ENCODE data around the gene MATN3.
A peak's percentile ranks its signal among the peaks of the same experiment; 100 is the strongest.

The MATN3 gene

DNA sequence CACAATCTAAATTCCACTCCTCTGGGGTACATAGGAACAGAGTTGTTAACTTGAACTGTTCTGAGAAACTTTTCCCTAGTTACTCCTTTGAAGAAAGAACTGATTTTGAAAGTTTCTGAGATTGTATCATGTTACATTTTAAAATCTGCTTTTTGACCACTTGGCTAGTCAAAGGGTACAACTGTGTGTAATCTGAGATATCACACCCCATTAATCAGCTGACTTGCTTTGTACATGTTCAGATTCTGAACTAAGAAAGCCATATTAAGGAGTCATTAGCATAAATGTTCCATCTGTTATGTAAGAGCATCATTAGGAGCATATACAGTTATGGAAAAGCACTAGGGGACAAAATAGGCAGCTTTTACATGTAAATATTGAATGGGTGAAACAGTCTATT, 18.7 kb downstream of the MATN3 start:
- DNase-seq = no peak

DNA sequence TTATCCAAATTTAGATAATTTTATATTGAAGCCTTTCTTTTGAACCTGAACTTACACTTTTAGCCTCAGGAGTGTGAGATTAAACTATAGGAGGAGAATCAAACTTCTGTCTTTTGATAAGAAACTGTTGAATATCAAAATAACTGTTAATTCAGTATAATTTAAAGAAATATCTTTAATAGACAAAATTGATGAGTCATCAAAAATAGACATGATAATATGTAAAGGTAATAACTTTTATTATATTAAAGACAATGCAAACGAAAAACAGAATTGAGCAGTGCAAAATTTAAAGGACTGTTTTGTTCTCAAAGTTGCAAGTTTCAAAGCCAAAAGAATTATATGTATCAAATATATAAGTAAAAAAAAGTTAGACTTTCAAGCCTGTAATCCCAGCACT, 20.6 kb downstream of the MATN3 start:
- no peak for DNase-seq

DNA sequence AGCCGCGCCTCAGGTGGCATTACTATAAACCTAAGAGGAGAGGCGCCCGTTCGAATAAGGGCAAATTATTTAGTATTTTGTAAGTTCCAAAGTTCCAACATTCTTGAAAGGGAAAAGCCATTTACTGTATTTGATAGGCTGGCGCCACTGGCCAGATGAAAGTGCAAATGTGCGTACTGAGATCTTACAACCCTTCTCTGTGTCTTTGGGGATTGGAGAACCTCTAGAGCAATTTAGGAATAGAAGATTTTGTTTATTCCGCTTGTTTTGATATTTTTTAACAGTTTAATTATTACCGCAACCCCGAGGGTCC, 22.1 kb downstream of the MATN3 start:
- DNase-seq = no peak

DNA sequence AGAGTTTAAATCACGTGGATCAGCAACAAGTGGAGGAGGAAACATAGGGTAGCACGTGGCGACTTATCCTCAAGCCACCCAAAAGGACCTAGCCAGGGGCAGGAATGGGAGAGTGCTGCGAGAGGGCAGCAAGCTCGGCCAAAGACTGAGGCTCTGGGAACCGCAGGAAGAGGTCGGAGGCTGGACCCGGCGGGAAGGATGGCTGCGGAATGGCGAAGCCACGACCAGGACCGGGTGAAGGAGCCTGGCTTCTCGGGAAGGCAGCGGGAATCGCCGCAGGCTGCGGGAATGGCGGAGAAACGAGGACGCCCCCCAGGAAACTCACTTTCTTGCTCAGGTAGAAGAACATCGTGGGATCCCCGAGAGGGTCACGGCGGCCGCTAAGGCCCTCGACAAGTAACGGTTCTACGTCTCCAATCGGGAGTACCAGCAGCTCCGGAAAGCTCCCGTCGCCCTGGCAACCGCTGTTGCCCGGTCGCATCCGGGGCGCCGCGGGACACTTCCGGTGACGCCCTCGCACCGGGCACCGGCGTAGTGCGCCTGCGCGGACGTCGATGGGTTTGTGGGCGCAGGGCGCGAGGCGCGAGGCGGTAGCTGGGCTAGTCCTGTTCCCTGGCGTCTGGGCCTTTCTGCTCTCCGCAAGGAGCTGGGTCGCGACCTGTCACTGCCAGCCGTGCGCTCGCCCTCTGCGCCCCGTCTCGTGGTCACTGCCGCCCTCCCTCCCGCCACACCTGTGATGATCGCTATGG, 22.6 kb downstream of the MATN3 start, which contains the start of gene WDR35:
WDR35 (minus strand) TSS at position 439 of the 749 bp plus-strand sequence; CDS start at position 349, 90 bp downstream.
- peak; percentile 92 for DNase-seq

DNA sequence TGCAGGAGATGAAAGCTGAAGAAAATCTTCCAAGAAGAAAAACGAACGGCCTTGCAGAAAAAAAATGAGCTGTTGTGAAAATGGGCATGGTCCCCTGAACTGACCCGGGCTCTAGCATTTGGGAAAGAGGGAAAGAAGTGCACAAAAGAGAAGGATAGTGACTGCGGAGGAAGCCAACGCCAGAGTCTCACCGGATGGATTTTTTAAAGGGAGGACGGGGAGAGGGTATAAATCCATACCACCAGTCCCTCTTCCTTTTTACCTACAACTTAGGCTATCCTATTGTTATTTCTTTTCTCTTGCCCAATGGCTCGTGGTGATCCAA, 23.2 kb downstream of the MATN3 start:
- DNase-seq = no peak

DNA sequence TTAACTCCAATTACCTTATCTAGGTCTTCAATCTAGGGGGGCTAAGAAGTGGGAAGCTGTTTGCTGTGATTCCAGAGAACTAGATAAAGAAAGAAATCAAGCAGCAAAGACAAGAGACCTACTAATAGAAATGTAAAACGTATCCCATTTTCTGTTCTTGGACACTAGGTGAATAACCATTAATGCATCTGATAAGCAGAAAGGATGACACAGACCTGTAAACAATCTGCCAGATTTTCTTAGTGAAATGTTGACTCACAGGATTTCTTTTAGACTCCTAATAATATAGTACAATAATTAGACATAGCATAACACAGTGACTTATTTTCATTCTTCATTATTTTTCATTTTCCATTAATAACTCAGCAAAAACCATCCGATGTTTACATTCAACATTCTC, 23.9 kb downstream of the MATN3 start:
- no peak for DNase-seq

DNA sequence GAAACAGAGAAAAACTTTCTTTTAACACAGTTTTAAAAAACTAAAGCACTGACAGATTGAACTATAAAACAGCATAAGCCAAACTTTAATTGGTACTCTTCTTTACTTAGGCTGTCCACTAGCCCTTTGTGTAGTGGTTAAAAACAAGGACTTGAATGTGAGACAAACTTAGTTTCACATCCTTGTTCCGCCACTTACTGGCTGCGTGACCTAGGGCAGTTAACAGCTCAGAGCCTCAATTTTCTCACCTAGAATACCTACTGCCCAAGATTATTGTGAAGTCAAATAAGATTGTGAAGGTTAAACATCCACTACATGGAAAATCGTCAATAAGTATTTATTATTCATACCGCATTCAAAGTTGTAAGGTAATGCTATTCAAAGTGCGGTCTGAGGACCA, 24.5 kb downstream of the MATN3 start:
- DNase-seq = no peak

DNA sequence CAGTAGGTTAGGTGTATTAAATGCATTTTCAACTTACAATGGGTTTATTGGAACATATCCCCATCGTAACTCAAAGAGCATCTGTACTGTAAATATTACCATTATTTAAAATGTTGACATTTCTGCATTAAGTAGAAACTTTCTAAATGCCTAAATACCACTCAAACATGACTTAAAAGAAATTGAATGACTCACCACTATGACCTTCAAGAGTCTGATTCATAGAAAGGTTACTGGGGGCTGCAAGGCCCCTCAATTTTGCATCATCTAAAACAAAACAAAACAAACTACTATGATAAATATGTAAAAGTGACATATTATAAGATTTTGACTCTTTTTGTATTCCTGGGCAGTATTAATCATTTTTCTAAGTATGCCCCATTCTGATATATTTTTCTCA, 30.2 kb downstream of the MATN3 start:
- DNase-seq = no peak

DNA sequence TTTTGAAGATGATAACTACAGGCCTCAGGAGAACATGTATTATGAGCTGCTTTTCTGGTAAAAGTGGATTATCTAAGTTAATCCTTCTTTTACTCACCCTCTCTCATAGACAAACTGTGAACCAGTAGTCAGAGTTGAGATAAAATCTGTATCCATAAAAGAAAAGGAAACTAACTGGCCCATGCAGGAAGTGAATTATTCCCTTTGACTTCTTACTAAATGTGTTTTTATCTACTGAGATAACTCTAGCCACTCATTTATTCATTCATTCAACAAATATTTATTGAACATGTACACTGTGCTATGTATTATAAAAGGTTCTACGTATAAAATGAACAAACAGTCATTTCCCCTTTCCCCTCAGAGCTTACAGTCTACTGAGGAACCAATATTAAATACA, 32.5 kb downstream of the MATN3 start:
- DNase-seq = no peak

DNA sequence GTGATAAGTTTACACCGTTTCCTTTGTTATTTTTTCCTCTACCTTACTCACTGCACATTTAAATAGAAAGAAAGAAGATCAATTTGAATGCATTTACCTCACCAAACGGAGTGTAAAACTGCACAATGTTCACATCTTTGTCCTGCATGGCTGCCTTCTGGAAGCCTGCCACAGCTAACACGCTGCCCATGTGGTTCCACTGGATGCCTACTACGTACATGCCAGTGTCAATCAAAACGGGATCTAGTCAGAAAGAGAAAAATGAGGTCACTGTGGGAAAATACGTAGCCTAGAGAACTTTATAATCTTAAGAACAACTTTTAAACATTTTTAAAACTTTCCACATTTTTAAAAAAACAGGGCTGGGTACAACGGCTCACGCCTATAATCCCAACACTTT, 39.0 kb downstream of the MATN3 start:
- no peak for DNase-seq

DNA sequence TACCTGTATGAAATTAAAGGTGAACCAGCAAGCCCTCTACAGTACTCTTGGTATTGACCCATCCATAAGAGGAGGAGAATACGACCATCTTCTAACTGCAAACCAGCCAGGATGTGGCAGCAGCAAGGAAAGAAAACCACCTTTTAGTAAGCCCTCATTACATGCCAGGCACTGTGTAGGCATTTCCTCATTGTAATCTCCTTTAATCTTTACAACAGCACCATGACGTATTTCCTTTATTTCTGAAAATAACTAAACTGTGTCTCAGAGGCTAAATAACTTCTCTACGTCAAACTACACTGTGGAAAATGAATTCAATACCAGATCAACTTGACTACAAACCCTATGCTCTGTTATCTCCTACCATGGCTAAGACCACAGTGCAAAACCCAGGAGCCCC, 40.8 kb downstream of the MATN3 start:
- no peak for DNase-seq

DNA sequence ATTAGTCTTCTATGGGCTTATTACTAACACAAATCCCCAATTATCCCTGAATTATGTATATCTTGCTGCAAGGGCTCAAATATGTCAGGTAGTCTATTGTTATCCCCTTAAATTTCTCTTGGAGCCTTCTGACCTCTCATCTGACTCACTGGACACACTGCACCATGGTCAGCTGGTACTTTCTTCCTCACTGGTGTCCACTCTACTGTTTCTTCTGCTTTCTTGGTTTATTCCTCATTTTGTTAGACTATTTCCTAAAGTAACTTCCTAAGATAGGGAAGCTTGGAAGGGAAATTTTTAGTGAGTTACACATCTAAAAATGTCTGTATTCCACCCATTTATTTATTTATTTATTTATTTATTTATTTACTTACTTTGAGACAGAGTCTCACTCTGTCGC, 49.1 kb downstream of the MATN3 start:
- DNase-seq = no peak

DNA sequence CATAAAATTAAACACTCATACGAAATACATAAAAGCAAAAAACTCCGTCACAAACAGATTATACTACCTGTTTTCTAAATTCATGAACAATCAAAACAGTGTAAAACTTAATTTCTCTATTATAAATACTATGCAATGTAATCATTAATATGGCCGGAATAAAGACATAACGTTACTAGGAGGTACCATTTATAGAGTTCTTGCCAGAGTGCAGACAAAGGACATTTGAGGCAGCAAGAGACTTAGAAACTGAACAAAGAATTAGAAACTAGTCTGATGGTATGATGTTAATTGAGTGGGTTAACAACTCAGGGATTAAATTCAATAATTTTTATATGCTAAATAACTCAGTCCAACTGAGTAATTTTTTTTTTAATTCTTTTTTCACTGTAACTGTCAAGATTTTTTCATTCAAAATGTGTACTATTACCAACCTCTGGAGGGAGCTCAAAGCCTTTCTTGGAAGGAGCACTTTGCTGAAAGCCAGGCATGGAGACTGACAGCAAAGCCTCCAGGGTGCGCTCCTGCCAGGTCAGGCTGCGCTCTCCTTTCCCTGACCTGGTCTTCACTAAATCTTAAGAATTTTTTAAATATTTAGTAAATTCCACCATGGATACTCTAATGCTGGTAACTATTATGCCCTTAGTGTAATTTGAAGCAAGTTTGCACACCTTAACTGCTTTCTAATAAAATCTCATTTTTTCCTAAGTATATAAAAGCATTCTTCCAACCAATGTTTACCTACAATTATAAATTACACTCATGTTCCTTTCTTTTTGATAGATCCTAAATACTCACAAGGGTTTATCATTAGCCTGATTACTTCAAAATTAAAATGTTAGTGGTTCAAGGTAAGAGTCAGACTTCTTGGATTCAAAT, 56.7 kb downstream of the MATN3 start:
- DNase-seq = peak; percentile 65

DNA sequence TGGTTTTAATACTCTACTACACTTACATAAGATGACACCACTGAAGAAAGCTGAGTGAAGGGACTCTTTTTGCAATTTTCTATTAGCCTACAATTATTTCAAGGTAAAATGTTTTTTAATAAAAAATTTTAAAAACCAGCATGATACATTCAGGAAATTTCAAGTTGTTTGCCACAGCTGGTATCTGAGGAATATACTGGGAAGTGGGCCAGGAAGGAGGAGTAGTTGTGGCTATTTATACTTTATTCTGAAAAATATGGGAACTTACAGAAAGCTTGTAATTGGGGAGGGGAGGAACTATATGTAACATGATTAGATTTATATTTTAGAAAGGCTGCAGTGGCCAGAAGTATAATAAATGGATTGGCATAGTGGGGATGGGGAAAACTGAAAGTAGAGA, 63.4 kb downstream of the MATN3 start:
- no peak for DNase-seq

DNA sequence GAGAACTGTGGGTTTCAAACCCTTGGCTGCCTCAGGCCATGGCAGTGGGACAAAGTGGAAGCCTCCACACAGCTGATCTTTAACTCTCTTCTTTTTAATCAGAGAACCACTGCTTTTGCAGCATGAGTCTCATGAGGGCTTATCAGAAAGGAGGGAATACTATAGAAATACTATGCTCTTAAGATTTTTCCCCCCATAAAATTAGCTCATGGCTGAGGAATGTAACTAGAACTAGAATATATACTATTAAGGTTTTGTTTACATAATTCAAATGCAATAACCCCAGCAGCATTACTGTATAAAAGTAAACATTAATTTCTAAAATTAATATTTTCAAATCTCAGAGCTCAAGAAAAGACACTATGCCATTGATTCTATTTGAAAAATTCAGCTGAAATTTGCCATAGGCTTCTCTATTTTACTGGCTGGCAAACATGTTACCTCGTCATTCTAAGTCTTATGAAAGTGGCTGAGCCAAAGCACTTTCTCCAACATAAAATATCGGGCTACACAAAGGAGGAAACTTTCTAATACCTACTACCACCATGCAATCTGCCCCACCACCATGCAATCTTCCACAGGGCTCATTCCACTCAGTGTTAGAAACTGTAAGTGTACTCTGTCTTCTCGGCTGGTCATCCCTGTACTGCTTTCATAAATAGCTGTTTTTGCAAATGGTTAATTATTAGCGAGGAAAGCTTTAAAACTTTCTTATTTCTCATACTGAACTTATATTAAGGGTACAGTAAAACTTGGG, 65.1 kb downstream of the MATN3 start:
- no peak for DNase-seq

DNA sequence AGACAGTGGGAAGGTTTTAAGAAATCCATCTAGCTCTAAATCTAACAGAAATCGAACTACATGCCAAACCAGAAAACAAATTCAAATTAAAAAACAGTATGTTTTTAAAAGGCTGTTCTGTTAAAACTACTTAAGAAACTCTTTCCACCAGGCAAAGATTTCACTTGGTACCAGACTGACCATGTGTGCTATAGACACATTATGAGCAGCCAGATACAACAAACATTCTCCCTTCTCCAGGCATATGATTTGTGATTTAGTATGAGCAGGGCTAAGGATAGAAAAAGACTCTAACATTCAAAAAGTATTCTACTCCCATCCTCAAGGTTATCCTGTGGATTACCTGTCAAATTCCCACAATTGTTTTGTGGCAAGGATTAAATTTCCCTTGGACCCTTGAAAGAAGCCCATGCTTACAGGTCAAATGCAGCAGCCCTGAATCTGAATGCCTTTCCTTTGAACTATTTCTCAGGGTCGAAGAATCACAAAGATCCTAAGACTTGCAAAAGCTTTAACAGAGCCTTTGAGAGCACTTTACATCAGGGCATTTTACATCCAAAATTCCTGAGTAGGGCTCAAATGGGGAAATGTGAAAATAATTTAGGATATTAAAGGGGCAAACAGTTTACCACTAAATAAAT, 68.1 kb downstream of the MATN3 start:
- DNase-seq = no peak

DNA sequence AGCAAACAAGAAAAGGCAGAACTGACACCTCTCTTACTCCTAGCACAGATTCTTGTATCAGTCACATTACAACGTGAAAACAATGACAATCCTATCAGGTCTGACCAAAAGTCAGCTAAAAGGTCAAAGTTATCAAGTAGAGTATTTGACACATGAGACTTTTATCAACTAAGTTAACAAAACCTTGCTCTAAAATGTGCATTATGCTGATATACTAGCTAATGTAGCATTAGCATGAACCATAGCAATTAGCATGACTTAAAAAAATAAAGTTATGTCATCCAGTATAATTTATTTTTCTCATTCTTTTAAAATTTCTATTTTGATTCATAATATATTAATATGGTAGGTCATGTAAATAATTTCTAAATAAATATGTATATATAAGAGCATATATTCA, 69.3 kb downstream of the MATN3 start:
- no peak for DNase-seq

DNA sequence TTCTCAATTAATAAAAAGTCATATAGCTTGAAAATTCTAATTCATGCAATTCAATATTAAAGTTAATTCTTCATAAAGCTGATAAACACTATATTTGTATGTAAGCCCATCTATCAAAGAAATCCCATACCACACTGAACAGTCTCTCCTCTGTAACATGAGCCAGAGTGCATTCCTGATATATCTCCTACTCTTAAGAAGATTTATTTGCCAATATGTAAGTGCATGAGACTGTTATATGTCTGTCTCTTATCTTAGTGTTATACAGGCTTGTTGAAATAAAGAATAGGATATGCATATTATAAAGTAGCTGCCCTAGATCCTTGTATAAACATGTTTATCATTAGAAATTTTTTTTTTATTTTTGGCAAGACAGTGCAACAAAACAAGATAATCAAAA, 70.3 kb downstream of the MATN3 start:
- DNase-seq = no peak
